Neural progenitor cell (in vitro differentiated cells): ENCODE results near the gene ACTL7A. TPM values are rescaled to one million over a fixed set of nuclear protein-coding genes. Genes with fewer than 3 reads are reported as not detected.

Experiments
- DNase-seq: peaks from one replicate; pipeline ENCODE4 v3.0.0-alpha.2; 2016; ENCODE audit warnings: low spot score
- H2AFZ ChIP-seq: fragments of 200-600 bp; sonication (generic); replicated peaks from 2 replicates; pipeline ENCODE4 v1.6.1; 2016; ENCODE audit warnings: antibody characterized with exemption
- H3F3A ChIP-seq: fragments of 200-600 bp; sonication (generic); 2 replicates; pipeline ENCODE4 v1.6.1; 2016; ENCODE audit warnings: antibody characterized with exemption, low read depth
- H3K27ac ChIP-seq: fragments of 200-600 bp; sonication (generic); 2 replicates; pipeline ENCODE4 v1.5.1; 2016; ENCODE audit warnings: mild to moderate bottlenecking
- H3K27me3 ChIP-seq: fragments of 200-600 bp; sonication (generic); 2 replicates; pipeline ENCODE4 v1.6.1; 2016; ENCODE audit warnings: mild to moderate bottlenecking, moderate library complexity
- H3K36me3 ChIP-seq: fragments of 200-600 bp; sonication (generic); 2 replicates; pipeline ENCODE4 v1.5.1; 2016
- H3K4me1 ChIP-seq: fragments of 200-600 bp; sonication (generic); 2 replicates; pipeline ENCODE4 v1.6.1; 2016; ENCODE audit warnings: mixed run types
- H3K4me2 ChIP-seq: fragments of 200-600 bp; sonication (generic); 2 replicates; pipeline ENCODE4 v1.6.1; 2016
- H3K4me3 ChIP-seq: fragments of 200-600 bp; sonication (generic); 2 replicates; pipeline ENCODE4 v1.5.1; 2016
- H3K79me2 ChIP-seq: fragments of 200-600 bp; sonication (generic); 2 replicates; pipeline ENCODE4 v1.6.1; 2016; ENCODE audit warnings: low read depth
- H3K9ac ChIP-seq: fragments of 200-600 bp; sonication (generic); 2 replicates; pipeline ENCODE4 v1.6.1; 2016
- H3K9me3 ChIP-seq: fragments of 200-600 bp; sonication (generic); 2 replicates; pipeline ENCODE4 v1.5.1; 2016; ENCODE audit warnings: low read depth
- H4K20me1 ChIP-seq: fragments of 200-600 bp; sonication (generic); 2 replicates; pipeline ENCODE4 v1.6.1; 2016; ENCODE audit warnings: low read depth
- H3K27ac Mint-ChIP-seq: 3 replicates; pipeline ENCODE4 v1.8.0; 2021; ENCODE audit warnings: mixed read lengths
- H3K27me3 Mint-ChIP-seq: 2 replicates; pipeline ENCODE4 v1.8.0; 2022; ENCODE audit warnings: low read depth, mild to moderate bottlenecking, inconsistent platforms, moderate library complexity, mixed read lengths; ENCODE audit not compliant: insufficient read depth
- H3K36me3 Mint-ChIP-seq: 3 replicates; pipeline ENCODE4 v1.8.0; 2021; ENCODE audit warnings: mixed read lengths
- H3K4me1 Mint-ChIP-seq: 3 replicates; pipeline ENCODE4 v1.8.0; 2021; ENCODE audit warnings: mixed read lengths
- H3K4me3 Mint-ChIP-seq: 3 replicates; pipeline ENCODE4 v1.8.0; 2021; ENCODE audit warnings: mild to moderate bottlenecking, moderate library complexity, mixed read lengths
- H3K9me3 Mint-ChIP-seq: 3 replicates; pipeline ENCODE4 v1.8.0; 2020; ENCODE audit warnings: mixed read lengths
- CTCF ChIP-seq: fragments of 200-600 bp; sonication (generic); IDR thresholded peaks from 2 replicates; pipeline ENCODE4 v1.5.1; 2017; ENCODE audit warnings: antibody characterized with exemption, mild to moderate bottlenecking
- EZH2 ChIP-seq: fragments of 200-600 bp; sonication (generic); IDR thresholded peaks from 2 replicates; pipeline ENCODE4 v1.6.1; 2017; ENCODE audit warnings: antibody characterized with exemption, mild to moderate bottlenecking, moderate library complexity
- EZH2phosphoT487 ChIP-seq: fragments of 200-600 bp; sonication (generic); IDR thresholded peaks from 2 replicates; pipeline ENCODE4 v1.6.1; 2017; ENCODE audit warnings: antibody characterized with exemption
- total RNA-seq: library from RNA; depleted of rRNA; stranded (reverse); fragments of >200 nt; gene quantifications from 2 replicates; pipeline ENCODE4 v1.2.3, GENCODE V29; 2015; ENCODE audit warnings: low replicate concordance

Gene ACTL7A
- not detected in 2 replicates for total RNA-seq

- peaks cover 5% of the 10 kb centered on the region for H3K27me3 Mint-ChIP-seq
- no peak within 1 kb of the TSS for H3K4me3 ChIP-seq
Observed at GRCh38 chr9:108861997-108862396, at the start of gene ACTL7A. Gene ACTL7A (plus strand): TSS chr9:108862266. CDS start chr9:108862323, 57 bp downstream.

GRCh38 chr9:108812396-108813025 is 49.6 kb upstream of the ACTL7A start:
- no peak overlapping the region for H3K4me2 ChIP-seq
- H2AFZ ChIP-seq: no peak overlapping the region
- TF ChIP-seq EZH2phosphoT487 (no peak), CTCF (no peak), EZH2 (no peak)
- no peaks in the 10 kb centered on the region for H3K79me2 ChIP-seq
- H3K36me3 ChIP-seq: no peaks in the 10 kb centered on the region
- H3K9ac ChIP-seq: no peak overlapping the region
- peaks cover 4% of the 10 kb centered on the region for H3K9me3 Mint-ChIP-seq
- no peak for DNase-seq
- no peak overlapping the region for H3K4me3 ChIP-seq
- peaks cover 2% of the 10 kb centered on the region for H3K27me3 Mint-ChIP-seq
- H3K4me3 Mint-ChIP-seq: no peak overlapping the region
- H3K4me1 ChIP-seq: peaks cover 7% of the 10 kb centered on the region
- H3K9me3 ChIP-seq: no peaks in the 10 kb centered on the region
- peaks cover 24% of the 10 kb centered on the region for H3K4me1 Mint-ChIP-seq
- H3F3A ChIP-seq: no peaks in the 10 kb centered on the region
- H3K27ac ChIP-seq: no peak overlapping the region
- H3K27me3 ChIP-seq: no peaks in the 10 kb centered on the region
- H3K36me3 Mint-ChIP-seq: no peaks in the 10 kb centered on the region
- H4K20me1 ChIP-seq: no peaks in the 10 kb centered on the region
- no peak overlapping the region for H3K27ac Mint-ChIP-seq

More at GRCh38 chr9:108861997-108862396, at the start of gene ACTL7A:
- no peaks in the 10 kb centered on the region for H3K27me3 ChIP-seq
- Mint-ChIP-seq H3K4me1 (peaks cover 3% of the 10 kb centered on the region), H3K4me3 (no peak within 1 kb of the TSS), H3K27ac (peak within 1 kb of the TSS; percentile 4), H3K36me3 (no peaks in the 10 kb centered on the region), H3K9me3 (no peaks in the 10 kb centered on the region)
- no peak within 1 kb of the TSS for H2AFZ ChIP-seq
- no peaks in the 10 kb centered on the region for H3K9me3 ChIP-seq
- H3K79me2 ChIP-seq: no peaks in the 10 kb centered on the region
- H3K9ac ChIP-seq: no peak within 1 kb of the TSS
- no peaks in the 10 kb centered on the region for H3K36me3 ChIP-seq
- H3K4me2 ChIP-seq: no peak within 1 kb of the TSS
- H3K27ac ChIP-seq: no peak within 1 kb of the TSS
- H3F3A ChIP-seq: no peaks in the 10 kb centered on the region
- no peaks in the 10 kb centered on the region for H4K20me1 ChIP-seq
- no peaks in the 10 kb centered on the region for H3K4me1 ChIP-seq
- TF ChIP-seq EZH2 (no peak), CTCF (no peak), EZH2phosphoT487 (no peak)
- DNase-seq: no peak

GRCh38 chr9:108813951-108814601 is 48.0 kb upstream of the ACTL7A start:
- no peaks in the 10 kb centered on the region for H3K36me3 Mint-ChIP-seq
- Histone ChIP-seq H4K20me1 (no peaks in the 10 kb centered on the region), H3K4me1 (peaks cover 7% of the 10 kb centered on the region), H3K4me3 (no peak overlapping the region), H3K27me3 (no peaks in the 10 kb centered on the region), H3K27ac (no peak overlapping the region), H3K4me2 (no peak overlapping the region), H3K36me3 (no peaks in the 10 kb centered on the region), H2AFZ (no peak overlapping the region), H3K79me2 (no peaks in the 10 kb centered on the region), H3K9me3 (no peaks in the 10 kb centered on the region), H3K9ac (no peak overlapping the region), H3F3A (no peaks in the 10 kb centered on the region)
- no peak overlapping the region for H3K4me3 Mint-ChIP-seq
- H3K4me1 Mint-ChIP-seq: peaks cover 24% of the 10 kb centered on the region
- H3K27me3 Mint-ChIP-seq: peaks cover 2% of the 10 kb centered on the region
- peaks cover 7% of the 10 kb centered on the region for H3K9me3 Mint-ChIP-seq
- TF ChIP-seq EZH2: no peak
- TF ChIP-seq CTCF: peak; percentile 41
- H3K27ac Mint-ChIP-seq: peak overlapping the region; percentile 58
- peak; percentile 35 for DNase-seq
